HEK293 (cell line): ENCODE data around the gene SHANK2.
A peak's percentile ranks its signal among the peaks of the same experiment; 100 is the strongest.

Experiments
- CTCF ChIA-PET: fragments of 350-600 bp; formaldehyde crosslinking; extraction: SDS; loops from one replicate; lab custom pipeline; 2021; ENCODE audit warnings: antibody characterized with exemption; lab: Yijun Ruan, JAX
- POLR2A ChIA-PET: fragments of 300-600 bp; formaldehyde crosslinking; extraction: SDS; loops from one replicate; lab custom pipeline; 2020; ENCODE audit warnings: antibody characterized with exemption, inconsistent platforms; lab: Yijun Ruan, JAX
- H3K27ac ChIP-seq: fragments of 200-500 bp; sonication (Bioruptor generic); 2 replicates; pipeline ENCODE4 v1.5.1; 2014; ENCODE audit warnings: low read depth, low read length, control low read depth, inconsistent platforms; ENCODE audit errors: extremely low read depth
- H3K36me3 ChIP-seq, 2 experiments: fragments of 200-500 bp in 1 of 2; sonication (Bioruptor generic) in 1 of 2; 1 replicate in 1 of 2; 2 replicates in 1 of 2; pipeline ENCODE4 v1.5.1; 2014 to 2017; ENCODE audit warnings: inconsistent platforms in 2 of 2, low read length in 2 of 2; ENCODE audit not compliant: control insufficient read depth in 2 of 2, insufficient read depth in 1 of 2
- H3K4me1 ChIP-seq: fragments of 200-500 bp; sonication (Bioruptor generic); 2 replicates; pipeline ENCODE4 v1.5.1; 2014; ENCODE audit warnings: mild to moderate bottlenecking, low read length, inconsistent platforms; ENCODE audit not compliant: control insufficient read depth, insufficient read depth
- H3K4me3 ChIP-seq: 2 replicates; pipeline ENCODE4 v1.5.1; 2011; ENCODE audit warnings: low read depth, mild to moderate bottlenecking, control low read depth, low read length, moderate library complexity
- H3K9me3 ChIP-seq: fragments of 200-500 bp; sonication (Bioruptor generic); 2 replicates; pipeline ENCODE4 v1.5.1; 2014; ENCODE audit warnings: low read depth, low read length, inconsistent platforms; ENCODE audit not compliant: control insufficient read depth, insufficient read depth
- GLIS1 ChIP-seq: fragments of 450-650 bp; formaldehyde crosslinking; IDR thresholded peaks from 2 replicates; pipeline ENCODE4 v1.5.1; 2016; ENCODE audit warnings: missing biosample characterization, missing genetic modification characterization
- IKZF3 ChIP-seq: fragments of 450-650 bp; IDR thresholded peaks from 2 replicates; pipeline ENCODE4 v1.5.0; 2018; ENCODE audit warnings: missing biosample characterization, mild to moderate bottlenecking, missing genetic modification characterization, moderate library complexity
- KLF1 ChIP-seq: fragments of 450-650 bp; formaldehyde crosslinking; IDR thresholded peaks from 2 replicates; pipeline ENCODE4 v1.5.1; 2016; ENCODE audit warnings: missing biosample characterization, missing genetic modification characterization
- RBAK ChIP-seq: fragments of 450-650 bp; formaldehyde crosslinking; IDR thresholded peaks from 2 replicates; pipeline ENCODE4 v1.5.1; 2016; ENCODE audit warnings: missing biosample characterization, missing genetic modification characterization
- SP7 ChIP-seq: fragments of 450-650 bp; formaldehyde crosslinking; IDR thresholded peaks from 2 replicates; pipeline ENCODE4 v1.5.1; 2016; ENCODE audit warnings: missing biosample characterization, missing genetic modification characterization
- ZBTB17 ChIP-seq: fragments of 450-650 bp; formaldehyde crosslinking; IDR thresholded peaks from 2 replicates; pipeline ENCODE4 v1.5.1; 2016; ENCODE audit warnings: missing biosample characterization, missing genetic modification characterization
- ZBTB20 ChIP-seq: fragments of 450-650 bp; formaldehyde crosslinking; IDR thresholded peaks from 2 replicates; pipeline ENCODE4 v1.5.1; 2016; ENCODE audit warnings: missing biosample characterization, missing genetic modification characterization
- ZIC2 ChIP-seq: fragments of 450-650 bp; formaldehyde crosslinking; IDR thresholded peaks from 2 replicates; pipeline ENCODE4 v1.5.1; 2016; ENCODE audit warnings: missing biosample characterization, missing genetic modification characterization
- ZNF112 ChIP-seq: fragments of 450-650 bp; formaldehyde crosslinking; IDR thresholded peaks from 2 replicates; pipeline ENCODE4 v1.5.0; 2017; ENCODE audit warnings: missing biosample characterization, missing genetic modification characterization
- ZNF214 ChIP-seq: fragments of 450-650 bp; formaldehyde crosslinking; IDR thresholded peaks from 2 replicates; pipeline ENCODE4 v1.5.1; 2017; ENCODE audit warnings: missing biosample characterization, mild to moderate bottlenecking, missing genetic modification characterization, borderline replicate concordance
- ZNF23 ChIP-seq: fragments of 450-650 bp; formaldehyde crosslinking; IDR thresholded peaks from 2 replicates; pipeline ENCODE4 v1.5.1; 2016; ENCODE audit warnings: missing biosample characterization, missing genetic modification characterization, borderline replicate concordance
- ZNF311 ChIP-seq: fragments of 450-650 bp; formaldehyde crosslinking; IDR thresholded peaks from 2 replicates; pipeline ENCODE4 v1.5.1; 2017; ENCODE audit warnings: missing biosample characterization, missing genetic modification characterization, borderline replicate concordance
- ZNF335 ChIP-seq: fragments of 450-650 bp; formaldehyde crosslinking; conservative IDR thresholded peaks from 2 replicates; pipeline ENCODE4 v1.5.1; 2016; ENCODE audit warnings: missing biosample characterization, missing genetic modification characterization
- ZNF600 ChIP-seq: fragments of 450-650 bp; formaldehyde crosslinking; IDR thresholded peaks from 2 replicates; pipeline ENCODE4 v1.5.1; 2016; ENCODE audit warnings: missing biosample characterization, missing genetic modification characterization
- ZNF664 ChIP-seq: fragments of 450-650 bp; formaldehyde crosslinking; IDR thresholded peaks from 2 replicates; pipeline ENCODE4 v1.5.1; 2016; ENCODE audit warnings: missing biosample characterization, missing genetic modification characterization
- TF ChIP-seq, protein P1 (sequence below): sonication (generic); formaldehyde crosslinking; IDR thresholded peaks from 2 replicates; pipeline ENCODE4 v1.8.1; 2022; ENCODE audit warnings: mild to moderate bottlenecking, moderate library complexity, missing genetic modification reagents
- TF ChIP-seq, protein P2 (sequence below): fragments of 450-650 bp; formaldehyde crosslinking; IDR thresholded peaks from 2 replicates; pipeline ENCODE4 v1.5.1; 2016; ENCODE audit warnings: missing biosample characterization, missing genetic modification characterization
- TF ChIP-seq, protein P3 (sequence below): fragments of 450-650 bp; formaldehyde crosslinking; IDR thresholded peaks from 2 replicates; pipeline ENCODE4 v1.5.1; 2017; ENCODE audit warnings: missing biosample characterization, missing genetic modification characterization

SHANK2 gene

DNA sequence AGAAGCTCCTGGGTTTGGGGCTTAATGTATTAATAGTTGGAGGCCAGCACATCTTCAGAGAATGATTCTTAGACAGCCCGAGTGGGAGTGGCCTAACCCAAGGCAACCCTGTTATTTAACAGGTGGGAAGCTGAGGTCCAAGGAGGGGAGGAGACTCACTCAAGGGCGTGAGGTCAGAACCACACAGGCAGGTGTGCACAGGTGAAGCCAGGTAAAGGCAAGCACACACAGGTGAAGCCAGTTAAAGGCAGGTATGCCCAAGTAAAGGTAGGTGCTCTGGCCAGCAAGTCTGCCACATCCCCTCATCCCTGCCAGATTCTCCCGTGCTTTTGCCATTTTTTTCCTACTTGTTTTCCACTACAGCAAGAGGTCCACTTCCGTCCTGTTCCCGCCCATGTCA, 2.9 kb upstream of the SHANK2 start:
- CTCF ChIA-PET = interaction anchor here (1.1 kb wide), 1 partner anchor 53 kb away, joined by 7 read pairs; no protein-coding TSS in a partner anchor

DNA sequence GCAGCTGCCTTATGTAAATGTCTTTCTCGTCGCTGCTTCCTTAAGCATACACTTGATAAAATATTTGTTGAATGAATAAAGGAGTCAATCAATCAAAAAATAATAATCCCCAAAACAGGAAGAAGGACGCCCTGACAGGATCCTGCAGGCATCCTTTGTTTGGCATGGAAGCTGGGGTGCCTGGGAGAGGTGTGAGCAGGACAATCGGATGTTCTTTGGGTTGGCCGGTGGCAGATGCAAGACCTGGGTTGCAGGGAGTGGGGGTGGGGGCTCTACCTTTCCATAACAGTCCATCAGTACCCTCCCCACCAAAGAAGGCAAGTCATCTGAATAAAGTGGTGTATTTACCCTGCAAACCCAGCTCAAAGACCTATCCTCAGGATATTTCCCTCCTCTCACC, 1.4 kb upstream of the SHANK2 start:
- POLR2A ChIA-PET = no interaction called here
- H3K4me3 ChIP-seq = no peak overlapping the region
- H3K27ac ChIP-seq = no peak overlapping the region
- H3K9me3 ChIP-seq = no peaks in the 10 kb centered on the region; the same call in 1 of the 2 replicates
- no peaks in the 10 kb centered on the region for H3K4me1 ChIP-seq
- no peaks in the 10 kb centered on the region for H3K36me3 ChIP-seq
- no peak for TF ChIP-seq KLF1
- TF ChIP-seq ZNF23 (tag by site-specific recombination) = no peak
- no peak for TF ChIP-seq ZNF214 (tag by site-specific recombination)
- no peak for TF ChIP-seq ZNF600 (tag by site-specific recombination)
- TF ChIP-seq ZIC2 (tag by site-specific recombination) = no peak
- no peak for TF ChIP-seq ZNF311
- TF ChIP-seq ZNF112 (tag by site-specific recombination) = no peak
- CTCF ChIA-PET = interaction anchor here (1.1 to 1.3 kb wide), 2 partner anchors 13 to 90 kb away, joined by 3 to 6 read pairs; no protein-coding TSS in a partner anchor

More for the DNA sequence above, 2.9 kb upstream of the SHANK2 start:
- Histone ChIP-seq H3K27ac (no peak overlapping the region), H3K4me1 (no peaks in the 10 kb centered on the region), H3K36me3 (no peaks in the 10 kb centered on the region), H3K9me3 (no peaks in the 10 kb centered on the region; the same call in 1 of the 2 replicates), H3K4me3 (no peak overlapping the region)
- POLR2A ChIA-PET = no interaction called here
- TF ChIP-seq, protein P1, sequence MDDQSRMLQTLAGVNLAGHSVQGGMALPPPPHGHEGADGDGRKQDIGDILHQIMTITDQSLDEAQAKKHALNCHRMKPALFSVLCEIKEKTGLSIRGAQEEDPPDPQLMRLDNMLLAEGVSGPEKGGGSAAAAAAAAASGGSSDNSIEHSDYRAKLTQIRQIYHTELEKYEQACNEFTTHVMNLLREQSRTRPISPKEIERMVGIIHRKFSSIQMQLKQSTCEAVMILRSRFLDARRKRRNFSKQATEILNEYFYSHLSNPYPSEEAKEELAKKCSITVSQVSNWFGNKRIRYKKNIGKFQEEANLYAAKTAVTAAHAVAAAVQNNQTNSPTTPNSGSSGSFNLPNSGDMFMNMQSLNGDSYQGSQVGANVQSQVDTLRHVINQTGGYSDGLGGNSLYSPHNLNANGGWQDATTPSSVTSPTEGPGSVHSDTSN (CRISPR knock-in tag) = no peak

DNA sequence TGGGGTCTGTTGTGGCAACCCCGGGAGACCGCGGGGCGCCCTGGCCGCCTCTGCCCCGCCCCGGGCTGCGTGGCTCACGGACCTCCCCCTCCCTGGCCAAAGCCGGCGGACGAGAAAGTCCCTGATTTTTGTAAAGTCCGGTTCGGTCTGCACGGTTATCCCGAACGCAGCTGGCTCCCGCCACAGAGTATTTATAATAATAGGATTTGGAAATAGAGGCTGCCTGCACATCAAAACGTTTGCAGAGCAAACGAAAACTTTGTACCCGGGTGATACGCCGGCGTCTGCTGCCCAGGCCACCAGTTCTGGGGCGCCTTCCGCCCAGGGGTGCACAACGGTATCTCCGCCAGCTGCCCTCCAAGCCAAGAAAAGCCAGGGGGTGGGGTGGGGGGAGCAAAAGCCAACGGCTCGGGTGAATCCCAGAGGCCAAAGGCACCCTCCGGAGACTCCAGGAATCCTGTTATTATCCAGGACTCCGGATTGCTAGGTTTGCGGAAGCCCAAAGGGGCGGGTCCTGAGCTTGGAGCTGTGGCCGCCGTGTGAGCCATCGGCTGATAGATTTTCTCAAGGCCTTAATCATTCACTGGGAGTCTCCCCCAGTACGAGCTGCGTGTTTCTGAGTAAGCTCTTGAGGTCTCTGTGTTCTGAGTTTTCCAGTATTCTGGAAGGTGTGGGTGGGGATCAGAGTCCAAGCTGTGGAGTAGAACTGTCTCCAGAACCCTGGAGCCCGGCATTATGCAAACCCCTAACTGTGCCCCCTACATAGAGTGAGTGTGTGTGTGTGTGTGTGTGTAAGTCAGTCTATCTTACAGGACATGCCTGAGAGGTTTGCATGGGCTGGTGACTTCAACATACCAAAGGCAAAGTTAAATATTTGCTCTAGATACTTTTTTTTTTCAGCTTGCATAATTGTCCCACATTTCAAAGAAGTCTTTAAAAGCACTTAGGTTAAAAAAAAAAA, 673 bp upstream of the SHANK2 start:
- TF ChIP-seq ZBTB20 (tag by site-specific recombination) (peak; percentile 47; the same call in 1 of the 2 replicates), GLIS1 (peak; percentile 82), ZNF664 (tag by site-specific recombination) (no peak), ZNF600 (tag by site-specific recombination) (peak; percentile 27; the same call in 1 of the 2 replicates), ZNF335 (tag by site-specific recombination) (peak; percentile 27; the same call in 1 of the 2 replicates), IKZF3 (tag by site-specific recombination) (0 out of 2 replicates have a peak, but pooled peaks have one; percentile 15), RBAK (no peak), ZBTB17 (tag by site-specific recombination) (0 out of 2 replicates have a peak, but pooled peaks have one; percentile 14), SP7 (peak; percentile 52)
- TF ChIP-seq, protein P2, sequence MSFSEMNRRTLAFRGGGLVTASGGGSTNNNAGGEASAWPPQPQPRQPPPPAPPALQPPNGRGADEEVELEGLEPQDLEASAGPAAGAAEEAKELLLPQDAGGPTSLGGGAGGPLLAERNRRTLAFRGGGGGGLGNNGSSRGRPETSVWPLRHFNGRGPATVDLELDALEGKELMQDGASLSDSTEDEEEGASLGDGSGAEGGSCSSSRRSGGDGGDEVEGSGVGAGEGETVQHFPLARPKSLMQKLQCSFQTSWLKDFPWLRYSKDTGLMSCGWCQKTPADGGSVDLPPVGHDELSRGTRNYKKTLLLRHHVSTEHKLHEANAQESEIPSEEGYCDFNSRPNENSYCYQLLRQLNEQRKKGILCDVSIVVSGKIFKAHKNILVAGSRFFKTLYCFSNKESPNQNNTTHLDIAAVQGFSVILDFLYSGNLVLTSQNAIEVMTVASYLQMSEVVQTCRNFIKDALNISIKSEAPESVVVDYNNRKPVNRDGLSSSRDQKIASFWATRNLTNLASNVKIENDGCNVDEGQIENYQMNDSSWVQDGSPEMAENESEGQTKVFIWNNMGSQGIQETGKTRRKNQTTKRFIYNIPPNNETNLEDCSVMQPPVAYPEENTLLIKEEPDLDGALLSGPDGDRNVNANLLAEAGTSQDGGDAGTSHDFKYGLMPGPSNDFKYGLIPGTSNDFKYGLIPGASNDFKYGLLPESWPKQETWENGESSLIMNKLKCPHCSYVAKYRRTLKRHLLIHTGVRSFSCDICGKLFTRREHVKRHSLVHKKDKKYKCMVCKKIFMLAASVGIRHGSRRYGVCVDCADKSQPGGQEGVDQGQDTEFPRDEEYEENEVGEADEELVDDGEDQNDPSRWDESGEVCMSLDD (tag by site-specific recombination) = no peak
- TF ChIP-seq, protein P3, sequence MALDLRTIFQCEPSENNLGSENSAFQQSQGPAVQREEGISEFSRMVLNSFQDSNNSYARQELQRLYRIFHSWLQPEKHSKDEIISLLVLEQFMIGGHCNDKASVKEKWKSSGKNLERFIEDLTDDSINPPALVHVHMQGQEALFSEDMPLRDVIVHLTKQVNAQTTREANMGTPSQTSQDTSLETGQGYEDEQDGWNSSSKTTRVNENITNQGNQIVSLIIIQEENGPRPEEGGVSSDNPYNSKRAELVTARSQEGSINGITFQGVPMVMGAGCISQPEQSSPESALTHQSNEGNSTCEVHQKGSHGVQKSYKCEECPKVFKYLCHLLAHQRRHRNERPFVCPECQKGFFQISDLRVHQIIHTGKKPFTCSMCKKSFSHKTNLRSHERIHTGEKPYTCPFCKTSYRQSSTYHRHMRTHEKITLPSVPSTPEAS (tag by site-specific recombination) = peak; percentile 29; the same call in 1 of the 2 replicates
- H3K4me3 ChIP-seq = peak overlapping the region; percentile 59
- H3K4me1 ChIP-seq = no peaks in the 10 kb centered on the region
- ChIA-PET CTCF (interaction anchor here (1.1 to 2.4 kb wide), 5 partner anchors 12 to 312 kb away, joined by 3 to 14 read pairs (median 3); no protein-coding TSS in a partner anchor), POLR2A (interaction anchor here (0.6 kb wide), 1 partner anchor 426 kb away, joined by 3 read pairs; no protein-coding TSS in a partner anchor)
- no peaks in the 10 kb centered on the region for H3K36me3 ChIP-seq
- H3K9me3 ChIP-seq = no peaks in the 10 kb centered on the region; the same call in 1 of the 2 replicates
- no peak overlapping the region; the same call in 1 of the 2 replicates for H3K27ac ChIP-seq
